HG03159 (cell line): Measurements from ENCODE around the gene PRR33.

Experiments used
- ATAC-seq: cut with Tn5 transposase; IDR thresholded peaks from one replicate; pipeline ENCODE4 v1.9.1; 2021; ENCODE audit warnings: mild to moderate bottlenecking, moderate library complexity; ENCODE audit not compliant: unreplicated experiment

Gene PRR33

DNA sequence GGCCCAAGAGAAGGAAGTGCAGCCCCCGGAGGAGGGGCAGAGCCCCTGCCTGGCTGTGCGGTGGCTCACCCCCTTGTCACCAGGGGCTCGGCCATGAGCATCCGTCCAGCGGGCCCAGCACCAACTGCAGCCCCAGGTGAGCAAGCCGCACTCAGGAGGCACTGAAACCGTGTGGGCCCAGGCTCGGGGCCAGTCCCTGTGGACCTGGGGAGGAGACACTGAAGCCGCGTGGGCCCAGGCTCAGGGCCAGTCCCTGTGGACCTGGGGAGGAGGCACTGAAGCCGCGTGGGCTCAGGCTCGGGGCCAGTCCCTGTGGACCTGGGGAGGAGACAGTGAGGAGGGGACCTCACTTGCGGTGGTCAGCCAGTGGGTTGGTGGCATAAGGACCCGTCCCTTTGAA lies 24.9 kb downstream of the PRR33 start:
- ATAC-seq: no peak

DNA sequence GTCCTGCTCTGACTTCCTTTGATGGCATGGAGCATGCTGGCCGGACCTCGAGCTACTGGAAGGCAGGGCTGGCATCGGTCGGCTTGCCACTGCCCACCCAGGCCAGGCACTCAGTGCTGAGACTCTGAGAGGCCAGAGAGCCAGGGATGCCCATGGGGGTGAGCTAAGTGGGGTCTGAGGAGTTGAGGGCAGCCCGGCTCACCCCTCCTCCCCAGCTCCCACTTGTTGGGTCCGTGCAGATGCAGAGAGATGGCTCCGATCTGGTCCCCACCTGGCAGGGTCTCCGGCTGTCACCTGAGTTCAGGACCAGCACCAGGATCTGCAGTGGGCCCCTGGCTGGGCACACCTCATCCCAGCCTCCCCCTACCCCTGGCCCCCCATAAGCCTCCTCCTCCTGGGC lies 25.5 kb downstream of the PRR33 start:
- ATAC-seq: no peak

DNA sequence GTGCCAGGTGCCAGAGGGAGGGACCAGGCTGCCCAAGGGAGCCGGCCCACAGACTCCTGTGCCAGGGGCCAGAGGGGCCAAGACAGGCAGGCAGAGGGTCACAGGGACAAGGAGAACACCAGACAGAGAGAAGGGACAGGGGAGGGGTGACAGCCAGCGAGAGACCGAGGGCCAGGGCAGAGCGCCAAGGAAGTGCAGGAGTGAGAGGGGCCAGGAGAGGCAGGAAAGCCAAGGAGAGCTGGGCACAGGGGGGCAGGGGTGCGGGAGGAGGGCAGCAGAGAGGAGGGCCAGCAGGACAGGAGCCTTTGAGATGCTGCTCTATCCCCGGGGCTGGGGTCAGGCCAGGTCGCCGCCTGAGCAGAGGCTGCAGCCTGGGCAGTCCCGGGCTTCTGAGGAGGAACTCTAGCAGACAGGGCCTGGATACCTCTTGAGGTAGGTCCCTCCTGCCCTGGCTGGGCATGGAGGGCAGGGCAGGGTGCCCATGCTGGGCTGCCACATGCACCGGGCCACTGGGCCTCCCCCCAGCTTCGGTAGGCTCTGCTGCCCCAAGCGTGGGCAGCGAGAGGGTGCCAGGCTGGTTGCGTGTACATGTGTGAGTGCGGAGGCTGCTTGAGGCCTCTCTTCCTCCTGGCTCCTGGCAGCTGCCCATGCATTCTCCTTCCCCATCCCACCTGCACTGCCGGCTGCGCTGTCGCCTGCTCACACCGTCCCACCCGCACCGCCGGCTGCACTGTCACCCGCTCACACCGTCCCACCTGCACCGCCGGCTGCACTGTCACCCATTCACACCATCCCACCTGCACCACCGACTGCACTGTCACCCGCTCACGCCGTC lies 26.6 kb downstream of the PRR33 start:
- no peak for ATAC-seq

DNA sequence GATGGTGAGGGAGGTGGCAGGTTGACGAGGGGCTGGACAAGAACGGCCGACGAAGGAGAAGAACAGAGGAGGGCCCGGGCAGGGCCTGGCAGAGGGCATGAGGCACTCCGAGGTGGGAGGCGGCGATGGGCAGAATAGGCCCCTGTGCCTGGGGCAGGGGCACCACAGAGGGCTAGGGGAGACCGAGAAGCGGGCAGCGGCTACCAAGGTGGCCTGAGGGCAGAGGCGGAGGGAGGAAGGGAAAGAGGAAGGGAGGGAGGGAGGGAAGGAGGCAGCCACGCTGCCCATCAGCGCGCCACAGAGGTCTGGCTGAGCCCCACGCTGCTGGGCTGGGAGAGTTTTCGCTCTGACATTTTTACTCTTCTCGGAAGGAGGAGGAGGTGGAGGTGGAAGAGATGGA lies 27.5 kb downstream of the PRR33 start:
- ATAC-seq: no peak

DNA sequence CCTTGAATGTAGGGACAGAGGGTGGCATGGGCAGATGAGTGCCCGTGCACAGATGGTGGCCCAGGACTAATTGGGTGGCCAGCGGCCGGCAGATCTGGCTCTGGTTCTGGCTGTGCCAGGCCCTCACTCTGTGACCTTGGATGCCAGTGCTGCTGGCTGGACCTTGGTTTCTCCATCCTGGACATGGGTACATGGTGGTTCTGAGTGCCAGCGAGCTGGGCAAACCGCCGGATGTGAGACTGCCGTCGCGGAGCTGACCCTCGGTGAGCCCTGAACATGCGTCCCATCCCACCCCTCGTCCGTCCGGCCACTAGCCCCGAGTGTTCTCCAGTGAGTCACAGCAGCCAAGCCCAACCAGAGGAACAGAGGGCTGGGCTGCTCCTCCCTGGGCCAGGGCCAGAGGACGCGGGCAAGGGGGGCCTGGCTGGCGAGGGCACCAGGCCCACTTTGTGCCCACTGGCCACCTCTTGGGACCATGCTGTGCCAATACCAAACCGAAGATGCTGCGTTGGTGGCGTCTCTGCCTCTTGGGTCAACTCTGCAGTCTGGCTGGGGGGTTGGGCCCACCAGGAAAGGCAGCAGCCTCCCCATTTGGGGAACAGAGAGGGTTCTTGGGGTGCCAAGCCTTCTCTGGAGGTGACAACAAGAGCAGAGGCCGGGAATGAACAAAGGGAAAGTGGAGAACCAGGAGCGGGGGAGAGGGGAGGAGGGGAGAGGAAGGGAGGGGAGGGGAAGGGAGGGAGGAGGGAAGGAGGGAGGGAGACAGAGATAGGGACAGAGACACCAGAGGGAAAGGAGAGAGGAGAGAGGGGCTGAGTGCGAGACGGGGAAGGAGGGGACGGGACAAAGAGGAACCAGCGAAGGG lies 28.1 kb downstream of the PRR33 start:
- ATAC-seq: no peak

DNA sequence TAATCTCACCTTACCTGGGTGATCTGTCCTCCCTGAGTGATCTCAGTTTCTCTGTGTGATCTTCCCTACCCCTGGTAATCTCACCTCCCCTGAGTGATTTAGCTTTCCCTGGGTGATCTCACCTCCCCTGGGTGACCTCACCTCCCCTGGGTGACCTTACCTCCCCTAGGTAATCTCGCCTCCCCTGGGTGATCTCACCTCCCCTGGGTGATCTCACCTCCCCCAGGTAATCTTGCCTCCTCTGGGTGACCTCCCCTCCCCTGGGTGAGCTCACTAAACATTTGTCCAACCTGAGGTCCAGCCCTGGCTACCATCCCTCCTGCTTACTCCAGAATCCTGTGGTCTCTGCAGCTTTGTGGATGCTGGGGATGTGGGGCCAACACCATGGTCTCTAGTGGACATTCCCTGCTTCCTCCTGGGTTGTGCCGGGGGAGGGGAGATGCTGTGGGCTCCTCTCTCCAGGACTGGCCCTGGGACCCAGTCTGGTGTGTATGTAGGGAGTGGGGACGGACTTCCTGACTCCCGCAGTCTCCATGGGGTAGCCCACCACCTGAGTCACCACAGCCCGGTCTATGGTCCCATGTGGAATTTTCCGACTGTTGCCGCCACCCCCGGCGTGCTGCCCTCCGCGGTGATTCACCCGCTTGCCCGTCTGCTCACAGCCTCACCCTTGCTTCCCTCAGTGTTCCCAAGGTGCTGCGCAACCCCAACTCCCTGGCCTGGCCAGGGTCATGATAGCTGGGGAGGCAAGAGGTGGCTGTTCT lies 28.9 kb downstream of the PRR33 start:
- no peak for ATAC-seq

DNA sequence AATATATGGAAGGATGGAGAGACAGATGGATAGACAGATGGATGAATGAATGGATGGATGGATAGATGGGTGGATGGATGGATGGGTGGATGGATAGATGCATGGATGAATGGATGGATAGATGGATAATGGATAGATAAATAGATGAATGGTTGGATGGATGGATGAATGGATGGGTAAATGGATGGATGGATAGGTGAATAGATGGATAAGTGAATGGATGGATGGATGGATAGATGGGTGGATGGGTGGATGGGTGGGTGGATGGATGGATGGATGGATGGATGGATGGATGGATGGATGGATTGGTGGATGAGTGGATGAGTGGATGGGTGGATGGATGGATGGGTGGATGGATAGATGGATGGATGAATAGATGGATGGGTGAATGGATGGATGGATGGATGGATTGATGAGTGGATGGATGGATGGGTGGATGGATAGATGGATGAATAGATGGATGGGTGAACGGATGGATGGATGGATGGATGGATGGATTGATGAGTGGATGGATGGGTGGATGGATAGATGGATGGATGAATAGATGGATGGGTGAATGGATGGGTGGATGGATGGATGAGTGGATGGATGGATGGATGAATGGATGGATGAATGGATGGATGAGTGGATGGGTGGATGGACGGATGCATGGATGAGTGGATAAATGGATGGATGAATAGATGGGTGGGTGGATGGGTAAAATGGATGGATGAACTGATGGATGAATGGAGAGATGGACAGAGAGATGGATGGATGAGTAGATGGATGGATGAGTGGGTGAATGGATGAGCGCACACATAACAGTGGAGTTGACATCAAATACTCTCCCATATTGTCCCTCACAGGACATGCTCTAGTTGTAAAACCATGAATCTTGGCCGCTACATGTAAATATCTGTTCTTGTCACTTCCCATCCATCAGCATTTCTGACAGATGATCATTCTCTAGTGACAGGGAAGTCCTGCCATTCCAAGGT lies 30.0 kb downstream of the PRR33 start:
- no peak for ATAC-seq

DNA sequence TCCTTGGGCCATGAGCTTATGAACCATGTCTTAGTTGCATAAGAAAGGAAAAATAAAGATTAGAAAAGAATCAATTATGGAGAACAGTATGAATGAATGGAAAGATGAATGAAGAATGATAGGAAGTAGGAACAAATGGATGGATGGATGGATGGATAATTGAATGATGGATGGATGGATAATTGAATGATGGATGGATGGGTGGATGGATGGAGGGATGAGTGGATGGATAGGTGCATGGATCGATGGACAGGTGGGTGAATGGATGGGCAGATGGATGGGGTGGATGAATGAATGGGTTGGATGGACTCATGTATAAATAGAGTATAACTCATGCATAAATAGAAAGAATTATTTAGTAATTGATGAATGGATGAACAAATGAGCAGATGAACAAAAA lies 31.6 kb downstream of the PRR33 start:
- no peak for ATAC-seq

DNA sequence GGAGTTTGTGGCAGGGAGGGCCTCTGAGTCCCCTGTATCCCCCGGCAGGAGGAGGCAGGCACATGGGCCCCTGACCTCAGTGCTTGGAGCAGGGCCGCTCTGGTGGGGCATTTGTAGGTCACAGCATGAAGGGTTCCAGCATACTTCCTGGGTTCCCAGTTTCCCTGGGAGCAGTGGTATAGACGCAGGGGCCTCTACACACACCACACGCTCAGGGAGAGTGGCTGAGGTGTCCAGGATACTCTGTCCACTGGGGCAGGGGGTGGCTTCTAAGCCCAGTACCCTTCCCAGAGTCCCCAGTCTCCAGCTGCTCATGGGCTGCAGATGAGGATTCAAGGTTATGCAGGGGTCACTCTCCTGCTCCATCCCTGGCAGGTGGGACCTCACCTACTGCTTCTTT lies 32.7 kb downstream of the PRR33 start:
- ATAC-seq: no peak

DNA sequence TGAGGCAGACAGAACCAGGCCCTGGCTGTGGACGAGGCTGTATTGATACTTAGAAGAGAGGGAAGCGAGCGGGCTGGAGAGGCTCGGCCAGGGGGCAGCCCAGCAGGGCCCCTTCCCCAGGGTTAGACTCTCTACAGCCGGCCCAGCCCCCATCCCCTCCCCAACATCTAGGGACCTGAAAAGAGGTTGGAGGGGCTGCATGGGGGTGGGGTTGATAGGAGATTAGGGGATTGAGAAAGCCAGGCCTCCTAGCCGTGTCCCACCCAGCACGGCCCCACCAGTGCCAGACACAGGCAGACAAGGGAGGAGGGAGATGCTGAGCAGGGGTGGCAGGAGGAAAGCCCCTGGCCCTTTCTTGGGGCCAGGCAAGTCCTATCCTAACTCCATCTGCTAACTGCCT lies 33.1 kb downstream of the PRR33 start:
- ATAC-seq: no peak

DNA sequence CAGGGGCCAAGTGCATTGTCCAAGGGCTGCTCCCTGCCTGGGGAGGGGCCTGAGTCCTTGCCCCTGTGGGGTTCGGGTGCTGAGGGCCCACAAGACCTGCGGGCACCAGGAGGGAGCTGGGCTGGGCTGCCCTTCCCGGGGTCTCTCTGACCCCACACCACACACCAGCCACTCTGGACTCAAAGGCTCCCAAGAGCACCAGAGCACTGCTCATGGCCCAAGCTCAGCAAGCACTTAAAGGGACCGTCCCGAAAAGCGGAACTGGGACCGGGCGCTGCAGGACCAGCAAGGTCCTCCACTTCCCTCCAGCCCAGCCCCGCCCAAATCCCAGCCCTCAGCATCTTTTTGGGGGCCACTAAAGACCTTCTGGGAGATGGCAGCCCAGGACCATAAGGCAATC lies 33.5 kb downstream of the PRR33 start:
- no peak for ATAC-seq

DNA sequence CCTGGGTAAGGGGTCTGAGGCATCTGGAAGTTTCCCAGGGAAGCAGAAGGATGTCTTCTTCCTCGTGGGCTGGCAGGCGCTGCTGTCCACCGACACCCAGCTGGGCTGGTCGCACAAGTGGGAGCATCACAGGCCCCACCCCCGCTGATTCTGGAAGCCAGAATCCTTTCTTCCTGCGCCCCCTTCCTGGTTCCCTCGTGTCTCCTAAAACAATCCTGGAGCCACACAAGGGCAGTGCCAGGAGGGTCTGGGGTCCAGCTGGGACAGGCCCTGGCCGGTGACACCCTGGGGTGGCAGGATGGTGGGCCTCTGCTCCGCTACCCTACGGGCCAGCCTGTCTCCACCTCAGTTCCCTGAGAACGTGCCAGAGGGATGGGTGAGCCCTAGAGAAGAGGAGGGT lies 34.6 kb downstream of the PRR33 start:
- ATAC-seq: no peak

DNA sequence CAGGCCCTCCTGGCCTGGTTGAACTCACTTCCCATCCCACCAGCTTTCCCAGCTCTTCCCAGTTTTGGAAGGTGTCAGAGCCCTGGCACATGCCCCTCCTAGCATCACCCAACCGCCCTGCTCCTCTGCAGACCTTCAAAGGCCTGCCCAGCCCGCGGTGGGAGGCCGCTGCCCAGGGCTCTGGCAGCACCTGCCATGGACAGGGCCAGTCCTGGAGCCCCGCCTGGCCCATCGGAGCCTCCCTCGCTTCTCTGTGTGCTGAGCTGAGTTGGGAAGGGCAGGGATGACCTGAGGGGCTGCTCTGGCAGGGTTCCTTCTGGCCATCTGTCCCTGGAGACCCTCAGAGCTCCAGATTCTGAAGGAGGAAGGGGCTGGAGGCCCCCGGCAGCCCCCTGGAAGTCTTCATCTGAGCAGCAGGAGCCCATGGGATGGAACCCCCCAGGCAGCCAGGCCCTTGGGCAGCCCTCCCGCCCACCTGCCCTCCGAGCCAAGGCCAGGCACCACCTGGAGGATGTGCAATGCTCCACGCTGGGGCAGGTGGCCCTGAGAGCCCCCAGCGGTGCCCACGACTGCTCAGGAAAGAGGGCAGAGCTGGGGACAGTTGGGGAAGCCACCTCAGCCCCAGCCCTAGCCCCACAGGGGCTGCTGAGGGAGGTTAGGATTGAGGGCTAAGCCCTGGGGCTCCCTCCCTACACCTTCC lies 35.2 kb downstream of the PRR33 start:
- no peak for ATAC-seq

DNA sequence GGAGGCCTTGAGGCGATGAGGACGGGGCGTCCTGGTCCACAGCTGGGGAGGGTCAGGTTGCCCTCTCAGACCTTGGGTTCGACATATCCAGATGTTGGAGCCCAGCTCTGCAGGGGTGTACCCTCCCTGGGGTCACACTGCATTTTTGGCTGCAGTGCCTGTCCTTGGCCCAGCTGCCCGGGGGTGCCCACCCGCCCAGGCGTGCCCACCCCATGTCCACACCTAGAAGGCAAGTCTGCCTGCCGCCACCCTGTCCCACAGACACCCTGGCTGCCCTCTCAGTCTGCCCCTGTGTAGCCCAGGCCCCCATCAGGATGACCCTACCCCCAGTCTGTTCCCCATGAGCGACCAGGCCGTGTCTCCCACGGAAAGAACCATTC lies 35.8 kb downstream of the PRR33 start:
- no peak for ATAC-seq

DNA sequence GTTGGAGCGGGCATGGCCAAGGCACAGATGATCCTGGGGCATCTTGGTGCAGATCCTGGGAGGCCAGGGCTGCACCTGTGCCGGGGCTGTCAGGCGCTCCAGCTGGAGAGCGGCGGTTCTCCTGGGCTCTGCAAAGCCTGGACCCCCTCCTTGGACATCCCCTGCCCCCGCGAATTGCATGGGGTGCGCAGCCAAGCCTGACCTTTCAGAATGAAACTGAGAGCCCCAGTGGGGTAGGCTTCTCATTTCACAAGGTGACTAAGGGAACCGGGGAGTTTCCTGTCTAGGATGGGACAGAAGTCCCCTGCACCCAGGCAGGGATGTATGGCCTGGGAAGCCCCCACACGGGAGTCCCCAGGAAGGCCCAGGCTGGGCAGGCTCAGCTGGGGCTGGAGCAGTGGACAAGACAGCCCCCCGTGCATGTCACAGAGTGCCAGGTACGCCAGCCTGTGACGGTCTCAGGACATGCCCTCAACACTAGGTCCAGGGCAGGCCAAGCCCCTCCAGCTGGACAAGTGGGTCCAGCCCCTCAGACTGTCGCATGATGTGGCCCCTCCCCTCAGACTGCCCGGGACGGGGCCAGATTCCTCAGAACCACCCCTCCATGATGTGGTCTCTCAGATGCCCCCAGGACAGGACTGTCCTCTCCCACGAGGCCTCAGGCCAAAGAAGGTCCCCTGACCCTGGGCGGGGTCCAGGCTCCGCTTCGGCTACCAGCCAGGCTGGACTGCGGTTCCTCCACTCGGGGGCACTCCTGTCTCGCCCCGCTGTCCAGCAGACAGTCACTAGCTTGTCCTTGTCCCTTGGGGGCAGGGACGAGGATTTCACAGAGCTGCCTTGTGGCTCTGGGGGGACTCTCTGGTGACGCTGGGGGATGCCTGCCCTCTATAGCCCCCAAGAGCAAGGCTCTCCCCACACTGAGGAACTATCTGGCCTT lies 36.5 kb downstream of the PRR33 start:
- ATAC-seq: no peak

DNA sequence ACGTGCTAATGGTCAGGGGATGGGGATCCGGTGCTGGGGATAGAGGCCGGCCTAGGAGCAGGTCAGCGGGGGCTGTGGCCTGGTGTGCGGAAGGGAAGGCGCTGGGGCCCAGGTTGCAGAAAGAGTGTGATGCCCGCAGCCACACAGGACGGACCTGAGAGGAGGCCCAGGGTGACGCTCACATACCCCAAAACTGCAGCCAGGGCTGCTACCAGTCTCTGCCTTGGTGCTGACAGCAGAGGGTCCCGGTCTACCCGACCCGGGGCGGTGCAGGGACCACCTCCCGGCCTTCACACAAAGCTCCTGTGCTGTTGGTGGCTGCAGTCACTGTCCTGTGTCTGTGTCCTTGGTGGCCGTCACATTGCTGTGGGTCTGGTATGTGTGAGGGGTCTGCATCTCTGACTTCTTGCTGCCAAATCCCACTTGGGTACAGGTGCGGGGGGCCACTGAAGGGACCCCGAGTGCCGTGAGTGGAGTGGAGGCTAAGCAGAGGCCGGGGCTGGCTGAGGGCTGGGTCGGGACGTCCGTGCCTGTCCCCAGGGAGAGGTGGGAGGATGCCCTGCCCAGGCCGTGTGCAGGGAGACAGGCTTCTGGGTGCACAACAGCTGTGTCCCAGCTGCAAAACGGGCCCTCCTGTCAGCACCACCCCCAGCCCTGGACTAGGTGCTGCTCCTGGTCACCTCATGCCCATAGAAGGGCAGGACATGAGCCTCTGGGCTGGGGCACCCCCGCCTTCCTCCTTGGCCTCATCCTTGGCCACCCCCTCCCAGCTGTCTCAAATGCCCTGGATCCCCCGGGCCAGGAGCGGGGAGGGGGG lies 37.4 kb downstream of the PRR33 start:
- ATAC-seq: no peak

DNA sequence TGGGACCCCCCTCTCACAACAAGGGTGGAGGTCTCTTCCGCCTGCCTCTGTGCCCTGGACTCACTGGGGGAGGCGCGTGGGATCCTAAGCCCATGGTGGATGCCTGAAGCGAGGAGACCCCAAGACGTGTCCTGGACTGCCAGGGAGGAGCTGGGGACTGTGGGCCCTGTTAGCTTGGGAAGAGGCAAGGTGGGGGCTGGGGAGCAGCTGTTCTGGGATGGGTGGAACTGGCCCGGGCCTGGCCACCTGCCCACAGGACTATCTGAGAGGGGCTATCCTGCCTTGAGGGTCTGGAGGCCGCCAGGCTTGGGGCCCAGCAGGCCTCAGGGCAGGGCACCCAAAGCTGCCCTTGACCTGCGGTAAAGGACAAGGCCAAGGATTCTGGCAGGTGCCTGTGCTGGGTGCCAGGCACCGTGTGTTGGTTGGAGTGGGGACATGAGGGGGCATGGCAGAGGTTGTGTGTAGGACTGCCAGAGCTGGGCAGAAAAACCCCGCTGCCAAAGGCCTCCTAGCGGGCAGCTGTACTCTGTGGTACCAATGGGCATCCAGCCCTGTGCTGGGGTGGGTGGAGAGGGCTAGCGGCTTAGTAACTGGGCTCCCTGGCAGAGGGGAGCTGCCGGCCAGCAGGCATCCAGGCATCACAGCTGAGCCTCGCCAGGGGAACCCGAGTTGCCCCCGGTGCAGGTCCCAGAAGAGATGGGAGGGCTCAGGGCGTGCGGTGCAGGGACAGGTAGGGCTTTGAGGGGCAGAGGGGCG lies 38.1 kb downstream of the PRR33 start:
- no peak for ATAC-seq
